Activated T-helper 17 cell treated with anti-CD3 and anti-CD28 coated beads, Interleukin-2, amount 50 U/mL, for 72 hours (primary cell): ENCODE data around the gene GPC1. TPM values are rescaled to one million over a fixed set of nuclear protein-coding genes. Genes with fewer than 3 reads are reported as not detected.
"Not testable (repeated sequence)": the region's sequence is repeated elsewhere in the genome, so short reads cannot be mapped to it uniquely, and the experiment has no call there.

Experiments
- ATAC-seq: fragments of 150-1000 bp; cut with Tn5 transposase; replicated peaks from 2 replicates; pipeline ENCODE4 v1.10.0; 2021; ENCODE audit warnings: mild to moderate bottlenecking, moderate library complexity
- H3K27ac Mint-ChIP-seq: one replicate; pipeline ENCODE4 v1.8.0; 2022; ENCODE audit warnings: mixed read lengths
- H3K27me3 Mint-ChIP-seq: one replicate; pipeline ENCODE4 v1.8.0; 2022; ENCODE audit warnings: mixed read lengths
- H3K36me3 Mint-ChIP-seq: one replicate; pipeline ENCODE4 v1.8.0; 2022; ENCODE audit warnings: low read depth, mild to moderate bottlenecking, mixed read lengths
- H3K4me1 Mint-ChIP-seq: one replicate; pipeline ENCODE4 v1.8.0; 2022; ENCODE audit warnings: mixed read lengths
- H3K4me3 Mint-ChIP-seq: one replicate; pipeline ENCODE4 v1.8.0; 2022; ENCODE audit warnings: mild to moderate bottlenecking, mixed read lengths
- H3K9me3 Mint-ChIP-seq: one replicate; pipeline ENCODE4 v1.8.0; 2022; ENCODE audit warnings: mixed read lengths
- total RNA-seq, 2 donors: library from RNA; stranded (reverse); gene quantifications; one replicate each; pipeline ENCODE4 v1.2.3, GENCODE V29; 2022

Gene GPC1, protein sequence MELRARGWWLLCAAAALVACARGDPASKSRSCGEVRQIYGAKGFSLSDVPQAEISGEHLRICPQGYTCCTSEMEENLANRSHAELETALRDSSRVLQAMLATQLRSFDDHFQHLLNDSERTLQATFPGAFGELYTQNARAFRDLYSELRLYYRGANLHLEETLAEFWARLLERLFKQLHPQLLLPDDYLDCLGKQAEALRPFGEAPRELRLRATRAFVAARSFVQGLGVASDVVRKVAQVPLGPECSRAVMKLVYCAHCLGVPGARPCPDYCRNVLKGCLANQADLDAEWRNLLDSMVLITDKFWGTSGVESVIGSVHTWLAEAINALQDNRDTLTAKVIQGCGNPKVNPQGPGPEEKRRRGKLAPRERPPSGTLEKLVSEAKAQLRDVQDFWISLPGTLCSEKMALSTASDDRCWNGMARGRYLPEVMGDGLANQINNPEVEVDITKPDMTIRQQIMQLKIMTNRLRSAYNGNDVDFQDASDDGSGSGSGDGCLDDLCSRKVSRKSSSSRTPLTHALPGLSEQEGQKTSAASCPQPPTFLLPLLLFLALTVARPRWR
- total RNA-seq: 1 to 10 TPM; 4.0 to 4.6 TPM

DNA sequence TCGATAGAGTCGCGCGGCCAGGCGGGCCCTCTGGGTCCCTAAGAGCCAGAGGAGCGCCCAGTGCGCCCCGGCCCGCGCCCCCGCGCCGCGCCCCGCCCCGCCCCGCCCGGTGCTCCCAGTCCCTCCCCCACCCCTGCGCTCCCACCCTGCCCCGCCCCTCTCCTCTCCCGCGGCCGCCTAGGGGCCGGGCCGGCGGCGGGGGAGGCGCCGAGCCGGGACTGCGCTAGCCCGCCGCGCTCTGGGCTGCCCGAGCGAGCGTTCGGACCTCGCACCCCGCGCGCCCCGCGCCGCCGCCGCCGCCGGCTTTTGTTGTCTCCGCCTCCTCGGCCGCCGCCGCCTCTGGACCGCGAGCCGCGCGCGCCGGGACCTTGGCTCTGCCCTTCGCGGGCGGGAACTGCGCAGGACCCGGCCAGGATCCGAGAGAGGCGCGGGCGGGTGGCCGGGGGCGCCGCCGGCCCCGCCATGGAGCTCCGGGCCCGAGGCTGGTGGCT is at the start of gene GPC1:
GPC1 (plus strand) TSS at position 207 of the 491 bp plus-strand sequence; CDS start at position 463, 256 bp downstream.
- no peaks in the 10 kb centered on the region for H3K4me1 Mint-ChIP-seq
- peak within 1 kb of the TSS; percentile 69 for H3K27ac Mint-ChIP-seq
- H3K27me3 Mint-ChIP-seq: peaks cover 6% of the 10 kb centered on the region
- peak within 1 kb of the TSS; percentile 81 for H3K4me3 Mint-ChIP-seq
- peak; percentile 65 for ATAC-seq
- no peaks in the 10 kb centered on the region for H3K9me3 Mint-ChIP-seq
- no peaks in the 10 kb centered on the region for H3K36me3 Mint-ChIP-seq

DNA sequence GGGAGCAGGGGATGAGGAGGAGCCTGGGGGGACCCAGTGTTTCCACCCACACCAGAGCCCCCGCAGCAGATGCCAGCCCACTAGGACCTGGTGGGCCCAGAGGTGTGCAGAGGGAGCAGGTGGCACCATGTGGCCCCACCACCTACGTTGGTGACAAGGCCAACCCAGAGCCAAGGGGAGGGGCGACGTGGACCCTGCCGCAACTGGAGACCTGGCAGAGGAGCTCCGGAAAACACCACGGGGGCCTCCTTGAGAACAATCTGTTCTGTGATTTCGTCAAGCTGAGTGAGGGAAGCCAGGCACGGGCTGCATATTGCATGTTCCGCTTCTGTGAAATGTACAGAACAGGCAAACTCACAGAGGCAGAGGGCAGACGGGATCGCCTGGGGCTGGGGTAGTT is 49.1 kb upstream of the GPC1 start:
- H3K4me3 Mint-ChIP-seq: no peak overlapping the region
- no peaks in the 10 kb centered on the region for H3K9me3 Mint-ChIP-seq
- no peaks in the 10 kb centered on the region for H3K36me3 Mint-ChIP-seq
- no peak for ATAC-seq
- no peak overlapping the region for H3K27ac Mint-ChIP-seq
- H3K27me3 Mint-ChIP-seq: peaks cover 4% of the 10 kb centered on the region
- no peaks in the 10 kb centered on the region for H3K4me1 Mint-ChIP-seq

DNA sequence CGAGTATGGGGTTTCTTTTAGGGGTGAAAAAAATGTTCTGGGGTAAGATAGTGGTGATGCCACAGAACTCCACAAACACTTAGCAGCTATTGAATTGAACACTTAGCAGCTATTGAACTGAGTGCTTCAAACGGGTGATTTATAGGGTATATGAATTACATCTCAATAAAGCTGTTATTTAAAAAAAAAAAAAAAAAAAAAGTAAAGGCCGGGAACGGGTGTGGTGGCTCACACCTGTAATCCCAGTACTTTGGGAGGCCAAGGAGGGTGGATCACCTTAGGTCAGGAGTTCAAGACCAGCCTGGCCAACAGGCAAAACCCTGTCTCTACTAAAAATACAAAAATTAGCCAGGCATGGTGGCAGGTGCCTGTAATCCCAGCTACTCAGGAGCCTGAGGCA is 48.7 kb upstream of the GPC1 start:
- H3K4me3 Mint-ChIP-seq, H3K36me3 Mint-ChIP-seq, H3K9me3 Mint-ChIP-seq, H3K4me1 Mint-ChIP-seq, H3K27ac Mint-ChIP-seq, H3K27me3 Mint-ChIP-seq, ATAC-seq: not testable (repeated sequence)

GRCh38 chr2:240387325-240387668 is 48.2 kb upstream of the GPC1 start:
- Mint-ChIP-seq H3K27me3 (peaks cover 4% of the 10 kb centered on the region), H3K9me3 (no peaks in the 10 kb centered on the region), H3K36me3 (no peaks in the 10 kb centered on the region), H3K4me3 (no peak overlapping the region), H3K4me1 (no peaks in the 10 kb centered on the region), H3K27ac (no peak overlapping the region)
- no peak for ATAC-seq

DNA sequence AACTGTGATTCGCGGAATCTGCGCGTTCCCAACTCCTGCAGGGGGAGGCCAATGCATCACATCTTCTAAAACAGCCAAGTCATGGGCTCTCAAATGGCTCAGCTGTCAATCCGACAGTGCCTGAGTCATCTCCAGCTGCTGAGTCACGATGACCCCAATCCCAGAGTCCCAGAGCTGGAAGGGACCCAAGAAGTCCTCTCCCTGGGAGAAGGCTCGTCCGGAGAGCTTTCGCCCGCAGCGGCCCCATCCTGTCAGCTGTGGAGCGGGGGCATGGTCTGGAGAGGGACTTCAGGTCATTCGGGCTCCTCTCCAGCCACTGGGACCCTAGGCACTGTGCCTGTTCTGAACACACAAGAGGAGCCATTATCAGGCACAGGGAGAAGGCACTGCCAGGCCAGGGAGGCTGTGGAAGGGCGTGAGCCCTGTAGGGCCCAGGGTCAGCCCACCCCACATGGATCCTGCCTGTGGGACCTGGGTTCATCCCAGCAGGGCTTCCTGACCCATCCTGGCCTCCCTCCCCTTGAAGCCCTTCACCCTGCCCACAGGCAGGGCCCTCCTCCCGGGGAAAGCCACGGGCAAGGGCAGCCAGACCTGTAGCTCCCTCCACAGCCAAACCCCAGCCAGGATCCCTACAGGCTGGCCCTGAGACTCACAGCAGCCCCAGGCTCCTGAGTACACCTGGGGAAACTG is 47.6 kb upstream of the GPC1 start:
- peaks cover under 1% of the 10 kb centered on the region for H3K27me3 Mint-ChIP-seq
- no peak overlapping the region for H3K27ac Mint-ChIP-seq
- no peak overlapping the region for H3K4me3 Mint-ChIP-seq
- H3K9me3 Mint-ChIP-seq: no peaks in the 10 kb centered on the region
- ATAC-seq: no peak
- H3K4me1 Mint-ChIP-seq: peaks cover 4% of the 10 kb centered on the region
- no peaks in the 10 kb centered on the region for H3K36me3 Mint-ChIP-seq

GRCh38 chr2:240388471-240389301 is 46.8 kb upstream of the GPC1 start:
- H3K36me3 Mint-ChIP-seq: no peaks in the 10 kb centered on the region
- H3K4me1 Mint-ChIP-seq: peaks cover 6% of the 10 kb centered on the region
- no peaks in the 10 kb centered on the region for H3K27me3 Mint-ChIP-seq
- H3K9me3 Mint-ChIP-seq: no peaks in the 10 kb centered on the region
- H3K27ac Mint-ChIP-seq: no peak overlapping the region
- no peak for ATAC-seq
- no peak overlapping the region for H3K4me3 Mint-ChIP-seq

GRCh38 chr2:240389302-240389805 is 46.1 kb upstream of the GPC1 start:
- Mint-ChIP-seq H3K4me3 (no peak overlapping the region), H3K4me1 (peaks cover 6% of the 10 kb centered on the region), H3K9me3 (no peaks in the 10 kb centered on the region), H3K36me3 (no peaks in the 10 kb centered on the region), H3K27ac (no peak overlapping the region), H3K27me3 (no peaks in the 10 kb centered on the region)
- ATAC-seq: no peak

GRCh38 chr2:240390091-240391073 is 45.1 kb upstream of the GPC1 start:
- no peak for ATAC-seq
- H3K4me1 Mint-ChIP-seq: peaks cover 6% of the 10 kb centered on the region
- no peaks in the 10 kb centered on the region for H3K36me3 Mint-ChIP-seq
- no peaks in the 10 kb centered on the region for H3K27me3 Mint-ChIP-seq
- H3K27ac Mint-ChIP-seq: no peak overlapping the region
- no peaks in the 10 kb centered on the region for H3K9me3 Mint-ChIP-seq
- no peak overlapping the region for H3K4me3 Mint-ChIP-seq

GRCh38 chr2:240391111-240392051 is 44.1 kb upstream of the GPC1 start:
- Mint-ChIP-seq H3K4me3 (no peak overlapping the region), H3K36me3 (no peaks in the 10 kb centered on the region), H3K9me3 (no peaks in the 10 kb centered on the region), H3K27me3 (no peaks in the 10 kb centered on the region), H3K27ac (no peak overlapping the region), H3K4me1 (peaks cover 6% of the 10 kb centered on the region)
- ATAC-seq: no peak

GRCh38 chr2:240392084-240392947 is 43.1 kb upstream of the GPC1 start:
- no peaks in the 10 kb centered on the region for H3K27me3 Mint-ChIP-seq
- peak overlapping the region; percentile 13 for H3K4me3 Mint-ChIP-seq
- H3K36me3 Mint-ChIP-seq: no peaks in the 10 kb centered on the region
- ATAC-seq: peak; percentile 11
- peak overlapping the region; percentile 70 for H3K27ac Mint-ChIP-seq
- H3K9me3 Mint-ChIP-seq: no peaks in the 10 kb centered on the region
- H3K4me1 Mint-ChIP-seq: peaks cover 6% of the 10 kb centered on the region

DNA sequence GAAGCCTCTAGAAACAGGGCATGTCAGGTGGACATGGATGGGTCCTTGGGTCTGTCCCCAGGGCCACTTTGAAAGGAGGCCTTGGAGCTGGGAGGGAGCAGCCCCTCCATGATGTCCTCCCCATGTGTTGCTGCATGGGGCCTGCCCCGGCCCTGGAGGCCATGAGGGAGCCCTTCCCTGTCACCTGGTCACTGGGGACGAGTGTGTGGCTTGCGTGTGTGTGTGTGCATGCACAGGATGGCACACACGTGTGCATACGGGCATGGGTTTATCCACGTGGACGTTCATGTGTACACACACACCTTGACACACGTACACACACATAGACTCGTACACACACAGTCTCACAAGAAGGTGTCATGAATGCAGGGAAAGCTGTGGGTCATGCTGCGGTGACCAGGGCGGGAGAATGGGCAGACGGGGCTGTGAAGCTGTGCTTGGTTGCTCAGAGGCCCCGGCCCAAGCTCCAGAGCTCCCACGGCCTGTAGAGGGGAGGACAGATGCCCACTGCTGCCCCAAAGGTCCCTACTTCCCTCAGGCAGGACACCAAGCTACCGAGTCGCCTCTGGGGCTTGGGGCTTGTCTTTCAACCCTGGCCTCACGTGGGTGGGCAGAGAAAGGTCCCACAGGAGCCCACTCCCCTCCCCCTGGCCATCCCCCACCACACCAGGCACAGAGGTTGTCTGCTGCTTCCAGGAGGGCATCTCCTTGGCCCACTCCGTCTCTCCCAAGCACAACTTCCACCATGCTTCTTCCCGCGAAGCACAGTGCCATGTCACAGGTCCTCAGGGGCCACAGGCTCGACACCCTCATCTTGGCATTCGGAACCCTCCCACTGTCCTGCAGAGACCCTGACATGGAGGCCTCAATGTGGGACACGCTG is 42.3 kb upstream of the GPC1 start:
- no peak for ATAC-seq
- H3K4me1 Mint-ChIP-seq: peaks cover 6% of the 10 kb centered on the region
- no peaks in the 10 kb centered on the region for H3K9me3 Mint-ChIP-seq
- H3K4me3 Mint-ChIP-seq: peak overlapping the region; percentile 13
- H3K27ac Mint-ChIP-seq: peak overlapping the region; percentile 70
- H3K36me3 Mint-ChIP-seq: no peaks in the 10 kb centered on the region
- H3K27me3 Mint-ChIP-seq: no peaks in the 10 kb centered on the region
